B cell (primary cell): ENCODE measurements around the gene IFNLR1.

ENCODE experiments used
- CTCF ChIP-seq: fragments of 200-600 bp; IDR thresholded peaks from one replicate; pipeline ENCODE4 v1.8.0; 2022; ENCODE audit warnings: antibody characterized with exemption, mild to moderate bottlenecking
- EZH2 ChIP-seq: IDR thresholded peaks from 2 replicates; pipeline ENCODE4 v1.6.1; 2012; ENCODE audit warnings: borderline replicate concordance, low read depth, mild to moderate bottlenecking, moderate library complexity, low read length; ENCODE audit not compliant: insufficient read depth, poor library complexity, severe bottlenecking

DNA sequence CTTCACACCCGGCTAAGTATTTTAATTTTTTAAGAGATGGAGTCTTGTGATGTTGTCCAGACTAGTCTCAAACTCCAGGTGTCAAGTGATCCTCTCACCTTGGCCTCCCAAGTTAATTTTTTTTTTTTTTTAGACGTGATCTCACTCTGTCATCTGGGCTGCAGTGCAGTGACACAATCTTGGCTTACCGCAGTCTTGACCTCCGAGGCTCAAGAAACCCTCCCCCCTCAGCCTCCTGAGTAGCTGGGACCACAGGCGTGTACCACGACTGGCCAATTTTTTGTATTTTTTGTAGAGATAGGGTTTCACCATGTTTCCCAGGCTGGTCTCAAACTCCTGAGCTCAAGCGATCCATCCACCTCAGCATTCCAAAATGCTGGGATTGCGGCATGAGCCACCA lies 11.7 kb upstream of the IFNLR1 start:
- TF ChIP-seq CTCF = no peak
- no peak for TF ChIP-seq EZH2
